ENCODE results near the gene COL26A1.

Gene COL26A1

GRCh38 chr7:101328159-101328558, 34.5 kb upstream of the COL26A1 start (continued):
- TF ChIP-seq ZFHX2 (tag by site-specific recombination; conservative IDR thresholded peaks at IDR 0.05) (no peak), ZNF223 (tag by site-specific recombination; IDR thresholded peaks at IDR 0.05) (0 out of 2 replicates have a peak, but pooled peaks have one; percentile 38), ZFP37 (tag by site-specific recombination; IDR thresholded peaks at IDR 0.05) (0 out of 2 replicates have a peak, but pooled peaks have one; percentile 51), ZNF549 (tag by site-specific recombination; IDR thresholded peaks at IDR 0.05) (no peak), ZNF394 (tag by site-specific recombination; IDR thresholded peaks at IDR 0.05; ENCODE audit: borderline replicate concordance) (peak; percentile 96), ZNF529 (tag by site-specific recombination; IDR thresholded peaks at IDR 0.05; ENCODE audit: insufficient replicate concordance) (peak; percentile 68), ZNF488 (tag by site-specific recombination; IDR thresholded peaks at IDR 0.05) (no peak), AEBP2 (tag by site-specific recombination; IDR thresholded peaks at IDR 0.05; ENCODE audit: borderline replicate concordance) (peak; percentile 62; the same call in 1 of the 2 replicates), ZNF426 (tag by site-specific recombination; IDR thresholded peaks at IDR 0.05) (peak; percentile 90), ZNF292 (tag by site-specific recombination; IDR thresholded peaks at IDR 0.05; ENCODE audit: borderline replicate concordance, low read depth) (peak; percentile 42; the same call in 1 of the 2 replicates), GFI1B (tag by site-specific recombination; IDR thresholded peaks at IDR 0.05) (peak; percentile 30; the same call in 1 of the 2 replicates), ZNF510 (tag by site-specific recombination; IDR thresholded peaks at IDR 0.05; ENCODE audit: insufficient replicate concordance) (peak; percentile 79), ZSCAN16 (tag by site-specific recombination; IDR thresholded peaks at IDR 0.05) (no peak), ZNF354C (tag by site-specific recombination; IDR thresholded peaks at IDR 0.05; ENCODE audit: borderline replicate concordance, low read depth) (0 out of 2 replicates have a peak, but pooled peaks have one; percentile 52), ZBTB11 (tag by site-specific recombination; conservative IDR thresholded peaks at IDR 0.05; ENCODE audit: low read depth) (peak; percentile 80), TSHZ1 (tag by site-specific recombination; IDR thresholded peaks at IDR 0.05; ENCODE audit: borderline replicate concordance) (peak; percentile 23; the same call in 1 of the 2 replicates), YY2 (tag by site-specific recombination; IDR thresholded peaks at IDR 0.05) (no peak), OVOL3 (tag by site-specific recombination; IDR thresholded peaks at IDR 0.05) (no peak), TRIM28 (IDR thresholded peaks at IDR 0.05; ENCODE audit: borderline replicate concordance, low read length) (no peak), PBX3 (CRISPR knock-in tag; IDR thresholded peaks at IDR 0.05) (no peak), ZSCAN4 (tag by site-specific recombination; IDR thresholded peaks at IDR 0.05) (no peak), ZNF623 (tag by site-specific recombination; IDR thresholded peaks at IDR 0.05) (peak; percentile 77), ZNF404 (tag by site-specific recombination; IDR thresholded peaks at IDR 0.05) (0 out of 2 replicates have a peak, but pooled peaks have one; percentile 29), ZNF843 (tag by site-specific recombination; IDR thresholded peaks at IDR 0.05) (no peak), ZNF555 (tag by site-specific recombination; conservative IDR thresholded peaks at IDR 0.05) (peak; percentile 81), ZNF560 (tag by site-specific recombination; IDR thresholded peaks at IDR 0.05; ENCODE audit: borderline replicate concordance) (peak; percentile 85; the same call in 1 of the 2 replicates), ZNF433 (tag by site-specific recombination; IDR thresholded peaks at IDR 0.05; ENCODE audit: low read depth) (peak; percentile 81), ZXDB (tag by site-specific recombination; IDR thresholded peaks at IDR 0.05) (0 out of 2 replicates have a peak, but pooled peaks have one; percentile 43)
